Liver (tissue), 9 donors: Measurements from ENCODE around the gene DKK2. TPM values are rescaled to one million over a fixed set of nuclear protein-coding genes. Genes with fewer than 3 reads are reported as not detected.

Experiments
- DNase-seq: peaks from one replicate; pipeline ENCODE4 v3.0.0-alpha.2; 2017; ENCODE audit warnings: low spot score
- H3K27ac ChIP-seq, 2 donors: one replicate each; pipeline ENCODE4 v1.7.0; 2013; ENCODE audit warnings: inconsistent platforms in 2 of 2, low read length in 2 of 2, control low read depth in 1 of 2, low read depth in 1 of 2, mild to moderate bottlenecking in 1 of 2
- H3K27me3 ChIP-seq, 4 donors: one replicate each; pipeline versions ENCODE4 v1.6.1 to v1.7.0; 2013; ENCODE audit warnings: low read length in 3 of 4, inconsistent platforms in 1 of 4, mild to moderate bottlenecking in 1 of 4, moderate library complexity in 1 of 4; ENCODE audit not compliant: control insufficient read depth in 4 of 4, insufficient read depth in 4 of 4
- H3K36me3 ChIP-seq, 4 donors: one replicate each; pipeline versions ENCODE4 v1.6.1 to v1.7.0; 2013; ENCODE audit warnings: low read length in 3 of 4, mild to moderate bottlenecking in 3 of 4, low read depth in 1 of 4, moderate library complexity in 1 of 4; ENCODE audit not compliant: control insufficient read depth in 4 of 4, insufficient read depth in 3 of 4
- H3K4me1 ChIP-seq, 4 donors: one replicate each; pipeline versions ENCODE4 v1.6.1 to v1.7.0; 2013; ENCODE audit warnings: low read length in 3 of 4, mild to moderate bottlenecking in 3 of 4, moderate library complexity in 1 of 4; ENCODE audit not compliant: control insufficient read depth in 4 of 4, insufficient read depth in 4 of 4
- H3K4me3 ChIP-seq, 3 donors: one replicate each; pipeline versions ENCODE4 v1.6.1 to v1.7.0; 2013; ENCODE audit warnings: low read length in 3 of 3, control low read depth in 1 of 3, low read depth in 1 of 3, mild to moderate bottlenecking in 1 of 3
- H3K9ac ChIP-seq, 2 donors: one replicate each; pipeline ENCODE4 v1.7.0; 2013; ENCODE audit warnings: low read length in 2 of 2, mild to moderate bottlenecking in 2 of 2, moderate library complexity in 2 of 2, control low read depth in 1 of 2, low read depth in 1 of 2
- H3K9me3 ChIP-seq, 4 donors: one replicate each; pipeline versions ENCODE4 v1.6.1 to v1.7.0; 2013; ENCODE audit warnings: low read length in 3 of 4; ENCODE audit not compliant: control insufficient read depth in 4 of 4
- EGR1 ChIP-seq, 2 donors: IDR thresholded peaks; 2 replicates each; pipeline ENCODE4 v1.6.1; 2016 to 2018; ENCODE audit warnings: antibody characterized with exemption in 2 of 2, low read depth in 2 of 2
- FOXA1 ChIP-seq: IDR thresholded peaks from 2 replicates; pipeline ENCODE4 v1.6.1; 2016; ENCODE audit warnings: antibody characterized with exemption
- FOXA2 ChIP-seq: IDR thresholded peaks from 2 replicates; pipeline ENCODE4 v1.6.1; 2016; ENCODE audit warnings: antibody characterized with exemption
- GABPA ChIP-seq, 2 donors: IDR thresholded peaks in 1 of 2; conservative IDR thresholded peaks in 1 of 2; 2 replicates each; pipeline ENCODE4 v1.6.1; 2016; ENCODE audit warnings: antibody characterized with exemption in 2 of 2, mild to moderate bottlenecking in 1 of 2, moderate library complexity in 1 of 2
- HNF4A ChIP-seq, 2 donors: conservative IDR thresholded peaks; 2 replicates each; pipeline ENCODE4 v1.6.1; 2016; ENCODE audit warnings: antibody characterized with exemption in 2 of 2, mild to moderate bottlenecking in 2 of 2
- HNF4G ChIP-seq: IDR thresholded peaks from 2 replicates; pipeline ENCODE4 v1.6.1; 2016; ENCODE audit warnings: antibody characterized with exemption
- JUND ChIP-seq, 2 donors: IDR thresholded peaks; 2 replicates each; pipeline ENCODE4 v1.6.1; 2016; ENCODE audit warnings: antibody characterized with exemption in 2 of 2
- NR2F2 ChIP-seq: IDR thresholded peaks from 2 replicates; pipeline ENCODE4 v1.6.1; 2016; ENCODE audit warnings: antibody characterized with exemption
- RAD21 ChIP-seq, 2 donors: IDR thresholded peaks; 2 replicates each; pipeline ENCODE4 v1.6.1; 2016; ENCODE audit warnings: antibody characterized with exemption in 2 of 2, mild to moderate bottlenecking in 2 of 2
- RXRA ChIP-seq, 2 donors: IDR thresholded peaks; 2 replicates each; pipeline ENCODE4 v1.6.1; 2017 to 2018; ENCODE audit warnings: antibody characterized with exemption in 2 of 2, mild to moderate bottlenecking in 1 of 2
- SP1 ChIP-seq: IDR thresholded peaks from 2 replicates; pipeline ENCODE4 v1.6.1; 2018; ENCODE audit warnings: antibody characterized with exemption, mild to moderate bottlenecking
- TAF1 ChIP-seq: conservative IDR thresholded peaks from 2 replicates; pipeline ENCODE4 v1.6.1; 2016; ENCODE audit warnings: antibody characterized with exemption, mild to moderate bottlenecking
- YY1 ChIP-seq: IDR thresholded peaks from 2 replicates; pipeline ENCODE4 v1.6.1; 2016; ENCODE audit warnings: antibody characterized with exemption, mild to moderate bottlenecking
- WGBS: extraction: QIAGEN DNeasy Blood & Tissue Kit; methylation state at CpG from one replicate; pipeline ENCODE4 v1.1.7; 2013; 5-methylcytosine and 5-hydroxymethylcytosine counted together
- polyA plus RNA-seq, 2 donors: library from polyadenylated mRNA; stranded (reverse) in 1 of 2; unstranded in 1 of 2; fragments of 200-250 nt in 1 of 2; fragments of >200 nt in 1 of 2; fragmentation: Nextera tagmentation in 1 of 2; extraction: Ambion mirVana in 1 of 2; gene quantifications; one replicate each; pipeline versions ENCODE4 v1.2.1 to v1.2.3, GENCODE V29; 2013 to 2015
- total RNA-seq, 2 donors: library from RNA; depleted of rRNA; stranded (reverse); fragments of >200 nt; gene quantifications; one replicate each; pipeline ENCODE4 v1.2.3, GENCODE V29; 2014
- TF ChIP-seq, protein P1 (sequence below): IDR thresholded peaks from 2 replicates; pipeline ENCODE4 v1.6.1; 2016; ENCODE audit warnings: antibody characterized with exemption, mild to moderate bottlenecking
- TF ChIP-seq, protein P2 (sequence below): IDR thresholded peaks from 2 replicates; pipeline ENCODE4 v1.6.1; 2016; ENCODE audit warnings: antibody characterized with exemption
- TF ChIP-seq, protein P3 (sequence below): IDR thresholded peaks from 2 replicates; pipeline ENCODE4 v1.6.1; 2016; ENCODE audit warnings: antibody characterized with exemption
- TF ChIP-seq, protein P4 (sequence below): fragments of 150-350 bp; IDR thresholded peaks from 2 replicates; pipeline ENCODE4 v1.5.1; 2017; ENCODE audit warnings: improper control_type of control experiment, low read depth, low read length; ENCODE audit not compliant: missing input control
- TF ChIP-seq, protein P5 (sequence below): IDR thresholded peaks from 2 replicates; pipeline ENCODE4 v1.6.1; 2016; ENCODE audit warnings: antibody characterized with exemption
- donor health status: healthy.
- donor health status: healthy.
- donor health status: healthy.
- donor health status: healthy.
- donor health status: healthy.

The DKK2 gene
- total and polyA plus RNA-seq, 4 donors, result 0.07 to 0.33 (median 0.21) TPM

DNA sequence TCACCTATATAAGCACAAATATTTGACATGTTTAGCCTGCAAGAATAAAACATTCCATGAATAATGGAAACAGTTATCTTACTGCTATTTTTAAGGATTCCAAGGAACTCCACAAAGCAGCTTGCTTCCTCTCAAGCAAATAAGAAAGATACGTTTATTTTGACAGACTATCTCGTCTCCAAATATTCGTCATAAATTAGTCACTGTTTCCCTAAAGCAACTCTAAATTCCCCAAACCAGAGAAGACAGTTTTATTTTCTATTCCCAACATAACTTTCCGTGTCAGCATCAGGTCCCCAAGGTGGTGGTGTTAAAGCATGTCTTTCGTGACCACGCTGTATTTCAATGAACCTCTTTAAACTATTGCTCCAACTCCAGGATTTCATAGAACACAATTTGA lies 24.3 kb upstream of the DKK2 start:
- Histone ChIP-seq H3K27me3 (peaks cover 0 to 5% (median 0%) of the 10 kb centered on the region in 4 donors), H3K36me3 (no peaks in the 10 kb centered on the region), H3K4me3 (no peak overlapping the region), H3K9ac (no peak overlapping the region), H3K9me3 (no peaks in the 10 kb centered on the region), H3K27ac (no peak overlapping the region), H3K4me1 (no peaks in the 10 kb centered on the region)
- DNase-seq, result no peak
- TF ChIP-seq, protein P1, sequence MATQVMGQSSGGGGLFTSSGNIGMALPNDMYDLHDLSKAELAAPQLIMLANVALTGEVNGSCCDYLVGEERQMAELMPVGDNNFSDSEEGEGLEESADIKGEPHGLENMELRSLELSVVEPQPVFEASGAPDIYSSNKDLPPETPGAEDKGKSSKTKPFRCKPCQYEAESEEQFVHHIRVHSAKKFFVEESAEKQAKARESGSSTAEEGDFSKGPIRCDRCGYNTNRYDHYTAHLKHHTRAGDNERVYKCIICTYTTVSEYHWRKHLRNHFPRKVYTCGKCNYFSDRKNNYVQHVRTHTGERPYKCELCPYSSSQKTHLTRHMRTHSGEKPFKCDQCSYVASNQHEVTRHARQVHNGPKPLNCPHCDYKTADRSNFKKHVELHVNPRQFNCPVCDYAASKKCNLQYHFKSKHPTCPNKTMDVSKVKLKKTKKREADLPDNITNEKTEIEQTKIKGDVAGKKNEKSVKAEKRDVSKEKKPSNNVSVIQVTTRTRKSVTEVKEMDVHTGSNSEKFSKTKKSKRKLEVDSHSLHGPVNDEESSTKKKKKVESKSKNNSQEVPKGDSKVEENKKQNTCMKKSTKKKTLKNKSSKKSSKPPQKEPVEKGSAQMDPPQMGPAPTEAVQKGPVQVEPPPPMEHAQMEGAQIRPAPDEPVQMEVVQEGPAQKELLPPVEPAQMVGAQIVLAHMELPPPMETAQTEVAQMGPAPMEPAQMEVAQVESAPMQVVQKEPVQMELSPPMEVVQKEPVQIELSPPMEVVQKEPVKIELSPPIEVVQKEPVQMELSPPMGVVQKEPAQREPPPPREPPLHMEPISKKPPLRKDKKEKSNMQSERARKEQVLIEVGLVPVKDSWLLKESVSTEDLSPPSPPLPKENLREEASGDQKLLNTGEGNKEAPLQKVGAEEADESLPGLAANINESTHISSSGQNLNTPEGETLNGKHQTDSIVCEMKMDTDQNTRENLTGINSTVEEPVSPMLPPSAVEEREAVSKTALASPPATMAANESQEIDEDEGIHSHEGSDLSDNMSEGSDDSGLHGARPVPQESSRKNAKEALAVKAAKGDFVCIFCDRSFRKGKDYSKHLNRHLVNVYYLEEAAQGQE, result no peak
- TF ChIP-seq FOXA2 (no peak), EGR1 (IDR thresholded peaks at IDR 0.05; ENCODE audit: low read depth in 2 of 2) (no peak), RAD21 (IDR thresholded peaks at IDR 0.05) (no peak), TAF1 (no peak), GABPA (IDR thresholded peaks at IDR 0.05 in 1 of 2, conservative IDR thresholded peaks at IDR 0.05 in 1 of 2) (no peak), HNF4A (conservative IDR thresholded peaks at IDR 0.05) (no peak), RXRA (IDR thresholded peaks at IDR 0.05) (no peak), YY1 (no peak)
- TF ChIP-seq, protein P2, sequence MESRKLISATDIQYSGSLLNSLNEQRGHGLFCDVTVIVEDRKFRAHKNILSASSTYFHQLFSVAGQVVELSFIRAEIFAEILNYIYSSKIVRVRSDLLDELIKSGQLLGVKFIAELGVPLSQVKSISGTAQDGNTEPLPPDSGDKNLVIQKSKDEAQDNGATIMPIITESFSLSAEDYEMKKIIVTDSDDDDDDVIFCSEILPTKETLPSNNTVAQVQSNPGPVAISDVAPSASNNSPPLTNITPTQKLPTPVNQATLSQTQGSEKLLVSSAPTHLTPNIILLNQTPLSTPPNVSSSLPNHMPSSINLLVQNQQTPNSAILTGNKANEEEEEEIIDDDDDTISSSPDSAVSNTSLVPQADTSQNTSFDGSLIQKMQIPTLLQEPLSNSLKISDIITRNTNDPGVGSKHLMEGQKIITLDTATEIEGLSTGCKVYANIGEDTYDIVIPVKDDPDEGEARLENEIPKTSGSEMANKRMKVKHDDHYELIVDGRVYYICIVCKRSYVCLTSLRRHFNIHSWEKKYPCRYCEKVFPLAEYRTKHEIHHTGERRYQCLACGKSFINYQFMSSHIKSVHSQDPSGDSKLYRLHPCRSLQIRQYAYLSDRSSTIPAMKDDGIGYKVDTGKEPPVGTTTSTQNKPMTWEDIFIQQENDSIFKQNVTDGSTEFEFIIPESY, result no peak
- TF ChIP-seq, protein P3, sequence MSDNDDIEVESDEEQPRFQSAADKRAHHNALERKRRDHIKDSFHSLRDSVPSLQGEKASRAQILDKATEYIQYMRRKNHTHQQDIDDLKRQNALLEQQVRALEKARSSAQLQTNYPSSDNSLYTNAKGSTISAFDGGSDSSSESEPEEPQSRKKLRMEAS, result no peak
- 75% methylated on average over 6 of the region's 6 CpGs for WGBS

DNA sequence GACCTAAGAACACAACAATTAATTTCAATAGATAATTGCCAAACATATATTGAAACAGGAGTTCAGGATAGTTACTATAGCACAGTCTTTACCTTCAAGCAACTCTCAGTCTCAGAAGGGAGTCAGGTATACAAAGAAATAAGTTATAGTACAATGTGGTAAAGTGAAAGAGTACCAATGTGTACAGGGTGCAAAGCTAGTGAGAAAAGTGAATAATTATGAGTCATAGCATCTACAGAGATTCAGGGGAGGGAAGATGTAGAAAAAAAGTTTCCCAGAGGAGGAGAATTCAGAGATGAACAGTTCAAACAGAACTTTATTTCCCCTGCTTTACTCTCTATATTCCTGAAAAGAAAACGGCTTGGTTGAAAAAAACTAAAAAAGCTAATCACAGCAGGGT lies 22.7 kb upstream of the DKK2 start:
- no peak for TF ChIP-seq RXRA (IDR thresholded peaks at IDR 0.05)
- no peak for TF ChIP-seq EGR1 (IDR thresholded peaks at IDR 0.05; ENCODE audit: low read depth in 2 of 2)
- no peak for TF ChIP-seq NR2F2
- no peak for TF ChIP-seq HNF4A (conservative IDR thresholded peaks at IDR 0.05)
- no peak for TF ChIP-seq SP1
- TF ChIP-seq RAD21 (IDR thresholded peaks at IDR 0.05), result no peak
- TF ChIP-seq GABPA (IDR thresholded peaks at IDR 0.05 in 1 of 2, conservative IDR thresholded peaks at IDR 0.05 in 1 of 2), result no peak
- TF ChIP-seq, protein P4, sequence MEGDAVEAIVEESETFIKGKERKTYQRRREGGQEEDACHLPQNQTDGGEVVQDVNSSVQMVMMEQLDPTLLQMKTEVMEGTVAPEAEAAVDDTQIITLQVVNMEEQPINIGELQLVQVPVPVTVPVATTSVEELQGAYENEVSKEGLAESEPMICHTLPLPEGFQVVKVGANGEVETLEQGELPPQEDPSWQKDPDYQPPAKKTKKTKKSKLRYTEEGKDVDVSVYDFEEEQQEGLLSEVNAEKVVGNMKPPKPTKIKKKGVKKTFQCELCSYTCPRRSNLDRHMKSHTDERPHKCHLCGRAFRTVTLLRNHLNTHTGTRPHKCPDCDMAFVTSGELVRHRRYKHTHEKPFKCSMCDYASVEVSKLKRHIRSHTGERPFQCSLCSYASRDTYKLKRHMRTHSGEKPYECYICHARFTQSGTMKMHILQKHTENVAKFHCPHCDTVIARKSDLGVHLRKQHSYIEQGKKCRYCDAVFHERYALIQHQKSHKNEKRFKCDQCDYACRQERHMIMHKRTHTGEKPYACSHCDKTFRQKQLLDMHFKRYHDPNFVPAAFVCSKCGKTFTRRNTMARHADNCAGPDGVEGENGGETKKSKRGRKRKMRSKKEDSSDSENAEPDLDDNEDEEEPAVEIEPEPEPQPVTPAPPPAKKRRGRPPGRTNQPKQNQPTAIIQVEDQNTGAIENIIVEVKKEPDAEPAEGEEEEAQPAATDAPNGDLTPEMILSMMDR, result no peak
- TF ChIP-seq JUND (IDR thresholded peaks at IDR 0.05), result no peak
- TF ChIP-seq FOXA1, result no peak
- TF ChIP-seq, protein P5, sequence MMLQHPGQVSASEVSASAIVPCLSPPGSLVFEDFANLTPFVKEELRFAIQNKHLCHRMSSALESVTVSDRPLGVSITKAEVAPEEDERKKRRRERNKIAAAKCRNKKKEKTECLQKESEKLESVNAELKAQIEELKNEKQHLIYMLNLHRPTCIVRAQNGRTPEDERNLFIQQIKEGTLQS, result no peak
- no peak for TF ChIP-seq HNF4G
- TF ChIP-seq FOXA2, result no peak
- no peak for TF ChIP-seq YY1
- TF ChIP-seq, protein P2, result no peak
- TF ChIP-seq TAF1, result no peak
- TF ChIP-seq, protein P3, result no peak
- TF ChIP-seq, protein P1, result no peak
- Histone ChIP-seq H3K4me1 (no peaks in the 10 kb centered on the region), H3K27ac (no peak overlapping the region), H3K36me3 (no peaks in the 10 kb centered on the region), H3K9ac (no peak overlapping the region), H3K27me3 (no peaks in the 10 kb centered on the region), H3K9me3 (no peaks in the 10 kb centered on the region), H3K4me3 (no peak overlapping the region)
- 77% methylated on average over 1 of the region's 1 CpG for WGBS
- DNase-seq, result no peak
